WTC11 (cell line): ENCODE measurements around the gene MLPH. TPM values are rescaled to one million over a fixed set of nuclear protein-coding genes. Genes with fewer than 3 reads are reported as not detected.

Experiments
- ATAC-seq: fragments of 200-7000 bp; cut with Tn5 transposase; 2 replicates; pipeline ENCODE4 v1.10.0; 2021; ENCODE audit warnings: mild to moderate bottlenecking, moderate library complexity
- CTCF ChIA-PET: fragments of 300-600 bp; sonication (Branson Sonifier 250); formaldehyde crosslinking; loops from one replicate; lab custom pipeline; 2021; ENCODE audit warnings: antibody characterized with exemption; lab: Charles Lee
- POLR2A ChIA-PET: fragments of 350-600 bp; sonication (Branson Sonifier 250); formaldehyde crosslinking; loops from one replicate; lab custom pipeline; 2021; ENCODE audit warnings: antibody characterized with exemption; lab: Charles Lee
- DNase-seq: peaks from one replicate; pipeline ENCODE4 v3.0.0; 2021; ENCODE audit warnings: low spot score
- H3K27ac Mint-ChIP-seq: 2 replicates; pipeline ENCODE4 v1.8.0; 2021; ENCODE audit warnings: mixed read lengths
- H3K27me3 Mint-ChIP-seq: 2 replicates; pipeline ENCODE4 v1.8.0; 2021; ENCODE audit warnings: low read depth, mild to moderate bottlenecking, moderate library complexity, mixed read lengths
- H3K36me3 Mint-ChIP-seq: 2 replicates; pipeline ENCODE4 v1.8.0; 2021; ENCODE audit warnings: mixed read lengths
- H3K4me1 Mint-ChIP-seq: 2 replicates; pipeline ENCODE4 v1.8.0; 2022; ENCODE audit warnings: mixed read lengths
- H3K4me3 Mint-ChIP-seq: 2 replicates; pipeline ENCODE4 v1.8.0; 2021; ENCODE audit warnings: mild to moderate bottlenecking, moderate library complexity, mixed read lengths
- H3K9me3 Mint-ChIP-seq: 2 replicates; pipeline ENCODE4 v1.8.0; 2021; ENCODE audit warnings: mixed read lengths
- ATF1 ChIP-seq: sonication (generic); formaldehyde crosslinking; IDR thresholded peaks from 2 replicates; pipeline ENCODE4 v1.8.1; 2023; ENCODE audit warnings: mild to moderate bottlenecking, moderate library complexity, missing genetic modification reagents
- CREB1 ChIP-seq: sonication (generic); formaldehyde crosslinking; IDR thresholded peaks from 2 replicates; pipeline ENCODE4 v1.8.0; 2023; ENCODE audit warnings: mild to moderate bottlenecking, missing genetic modification reagents
- CTCF ChIP-seq: fragments of 200-600 bp; IDR thresholded peaks from 2 replicates; pipeline ENCODE4 v1.8.0; 2022; ENCODE audit warnings: antibody characterized with exemption
- ESRRA ChIP-seq: sonication (generic); formaldehyde crosslinking; IDR thresholded peaks from 2 replicates; pipeline ENCODE4 v1.8.1; 2022; ENCODE audit warnings: mild to moderate bottlenecking, missing genetic modification reagents, borderline replicate concordance
- FOXJ3 ChIP-seq: sonication (generic); formaldehyde crosslinking; IDR thresholded peaks from 2 replicates; pipeline ENCODE4 v1.9.0; 2021; ENCODE audit warnings: missing genetic modification reagents, mild to moderate bottlenecking, borderline replicate concordance
- GABPB1 ChIP-seq: sonication (generic); formaldehyde crosslinking; IDR thresholded peaks from 2 replicates; pipeline ENCODE4 v1.8.1; 2023; ENCODE audit warnings: mild to moderate bottlenecking, missing genetic modification reagents
- GTF2I ChIP-seq: fragments of 250-450 bp; sonication (Bioruptor Pico); conservative IDR thresholded peaks from 2 replicates; pipeline ENCODE4 v1.4.0; 2021; ENCODE audit warnings: mild to moderate bottlenecking
- MYBL2 ChIP-seq: sonication (generic); formaldehyde crosslinking; IDR thresholded peaks from 2 replicates; pipeline ENCODE4 v1.8.1; 2023; ENCODE audit warnings: mild to moderate bottlenecking, moderate library complexity, missing genetic modification reagents
- NFATC4 ChIP-seq: fragments of 250-450 bp; sonication (Bioruptor Pico); IDR thresholded peaks from 2 replicates; pipeline ENCODE4 v1.9.0; 2021; ENCODE audit warnings: mild to moderate bottlenecking
- NR2C2 ChIP-seq: sonication (generic); formaldehyde crosslinking; IDR thresholded peaks from 2 replicates; pipeline ENCODE4 v1.8.0; 2022; ENCODE audit warnings: mild to moderate bottlenecking, missing genetic modification reagents
- OVOL2 ChIP-seq: fragments of 250-450 bp; sonication (Bioruptor Pico); IDR thresholded peaks from 2 replicates; pipeline ENCODE4 v1.9.0; 2021; ENCODE audit warnings: mild to moderate bottlenecking, borderline replicate concordance
- SOX15 ChIP-seq: fragments of 250-450 bp; sonication (Bioruptor Pico); IDR thresholded peaks from 2 replicates; pipeline ENCODE4 v1.9.0; 2021; ENCODE audit warnings: mild to moderate bottlenecking
- TEAD1 ChIP-seq: sonication (generic); formaldehyde crosslinking; IDR thresholded peaks from 2 replicates; pipeline ENCODE4 v1.8.0; 2022; ENCODE audit warnings: mild to moderate bottlenecking, missing genetic modification reagents
- ZBTB43 ChIP-seq: sonication (generic); formaldehyde crosslinking; IDR thresholded peaks from 2 replicates; pipeline ENCODE4 v1.8.1; 2023; ENCODE audit warnings: mild to moderate bottlenecking, missing genetic modification reagents
- ZNF317 ChIP-seq: sonication (generic); formaldehyde crosslinking; IDR thresholded peaks from 2 replicates; pipeline ENCODE4 v1.8.1; 2023; ENCODE audit warnings: low read depth, mild to moderate bottlenecking, moderate library complexity, missing genetic modification reagents, borderline replicate concordance
- ZNF416 ChIP-seq: fragments of 250-450 bp; sonication (Bioruptor Pico); IDR thresholded peaks from 2 replicates; pipeline ENCODE4 v1.9.0; 2021; ENCODE audit warnings: mild to moderate bottlenecking, inconsistent platforms
- total RNA-seq: library from RNA; stranded (reverse); gene quantifications from 3 replicates; pipeline ENCODE4 v1.2.3, GENCODE V29; 2021
- TF ChIP-seq, protein P1 (sequence below): sonication (generic); formaldehyde crosslinking; IDR thresholded peaks from 2 replicates; pipeline ENCODE4 v1.8.1; 2023; ENCODE audit warnings: mild to moderate bottlenecking, missing genetic modification reagents, borderline replicate concordance
- TF ChIP-seq, protein P2 (sequence below): fragments of 250-450 bp; sonication (Bioruptor Pico); IDR thresholded peaks from 2 replicates; pipeline ENCODE4 v2.1.2; 2022; ENCODE audit warnings: mild to moderate bottlenecking, moderate library complexity
- TF ChIP-seq, protein P3 (sequence below): sonication (generic); formaldehyde crosslinking; IDR thresholded peaks from 2 replicates; pipeline ENCODE4 v1.8.1; 2022; ENCODE audit warnings: mild to moderate bottlenecking, missing genetic modification reagents, moderate library complexity, borderline replicate concordance
- TF ChIP-seq, protein P4 (sequence below): sonication (generic); formaldehyde crosslinking; IDR thresholded peaks from 2 replicates; pipeline ENCODE4 v1.8.0; 2023; ENCODE audit warnings: missing genetic modification reagents, mild to moderate bottlenecking, borderline replicate concordance

Gene MLPH
- total RNA-seq, 1 experiment from 2014 or later = 10.3 TPM

DNA sequence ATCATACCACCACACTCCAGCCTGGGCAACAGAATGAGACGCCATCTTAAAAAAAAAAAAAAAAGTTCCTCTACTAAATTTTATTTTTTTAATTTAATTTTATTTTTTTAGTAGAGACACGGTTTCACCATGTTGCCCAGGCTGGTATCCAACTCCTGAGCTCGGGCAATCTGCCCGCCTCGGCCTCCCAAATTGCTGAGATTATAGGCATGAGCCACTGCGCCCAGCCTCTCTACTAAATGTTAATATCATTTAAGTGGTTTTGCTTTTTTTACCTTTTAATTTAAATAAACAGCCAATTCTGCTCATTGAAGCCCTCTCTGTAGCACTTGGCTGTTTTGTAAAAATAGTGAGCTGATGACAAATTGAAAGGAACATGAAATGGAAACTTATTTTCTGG, 94.3 kb downstream of the MLPH start:
- no peak overlapping the region for H3K27ac Mint-ChIP-seq
- POLR2A ChIA-PET = interaction anchor here (1.5 kb wide), 1 partner anchor 9 kb away, joined by 4 read pairs; the partner anchor contains the start of gene RAB17
- H3K4me1 Mint-ChIP-seq = peaks cover 36% of the 10 kb centered on the region
- H3K4me3 Mint-ChIP-seq = no peak overlapping the region
- CTCF ChIA-PET = interaction anchor here (1.2 to 6.9 kb wide), 5 partner anchors 9 to 105 kb away, joined by 3 to 69 read pairs (median 6); no protein-coding TSS in a partner anchor
- H3K36me3 Mint-ChIP-seq = peaks cover 40% of the 10 kb centered on the region
- no peak for ATAC-seq
- TF ChIP-seq, protein P1, sequence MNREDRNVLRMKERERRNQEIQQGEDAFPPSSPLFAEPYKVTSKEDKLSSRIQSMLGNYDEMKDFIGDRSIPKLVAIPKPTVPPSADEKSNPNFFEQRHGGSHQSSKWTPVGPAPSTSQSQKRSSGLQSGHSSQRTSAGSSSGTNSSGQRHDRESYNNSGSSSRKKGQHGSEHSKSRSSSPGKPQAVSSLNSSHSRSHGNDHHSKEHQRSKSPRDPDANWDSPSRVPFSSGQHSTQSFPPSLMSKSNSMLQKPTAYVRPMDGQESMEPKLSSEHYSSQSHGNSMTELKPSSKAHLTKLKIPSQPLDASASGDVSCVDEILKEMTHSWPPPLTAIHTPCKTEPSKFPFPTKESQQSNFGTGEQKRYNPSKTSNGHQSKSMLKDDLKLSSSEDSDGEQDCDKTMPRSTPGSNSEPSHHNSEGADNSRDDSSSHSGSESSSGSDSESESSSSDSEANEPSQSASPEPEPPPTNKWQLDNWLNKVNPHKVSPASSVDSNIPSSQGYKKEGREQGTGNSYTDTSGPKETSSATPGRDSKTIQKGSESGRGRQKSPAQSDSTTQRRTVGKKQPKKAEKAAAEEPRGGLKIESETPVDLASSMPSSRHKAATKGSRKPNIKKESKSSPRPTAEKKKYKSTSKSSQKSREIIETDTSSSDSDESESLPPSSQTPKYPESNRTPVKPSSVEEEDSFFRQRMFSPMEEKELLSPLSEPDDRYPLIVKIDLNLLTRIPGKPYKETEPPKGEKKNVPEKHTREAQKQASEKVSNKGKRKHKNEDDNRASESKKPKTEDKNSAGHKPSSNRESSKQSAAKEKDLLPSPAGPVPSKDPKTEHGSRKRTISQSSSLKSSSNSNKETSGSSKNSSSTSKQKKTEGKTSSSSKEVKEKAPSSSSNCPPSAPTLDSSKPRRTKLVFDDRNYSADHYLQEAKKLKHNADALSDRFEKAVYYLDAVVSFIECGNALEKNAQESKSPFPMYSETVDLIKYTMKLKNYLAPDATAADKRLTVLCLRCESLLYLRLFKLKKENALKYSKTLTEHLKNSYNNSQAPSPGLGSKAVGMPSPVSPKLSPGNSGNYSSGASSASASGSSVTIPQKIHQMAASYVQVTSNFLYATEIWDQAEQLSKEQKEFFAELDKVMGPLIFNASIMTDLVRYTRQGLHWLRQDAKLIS (CRISPR knock-in tag) = no peak
- TF ChIP-seq, protein P2, sequence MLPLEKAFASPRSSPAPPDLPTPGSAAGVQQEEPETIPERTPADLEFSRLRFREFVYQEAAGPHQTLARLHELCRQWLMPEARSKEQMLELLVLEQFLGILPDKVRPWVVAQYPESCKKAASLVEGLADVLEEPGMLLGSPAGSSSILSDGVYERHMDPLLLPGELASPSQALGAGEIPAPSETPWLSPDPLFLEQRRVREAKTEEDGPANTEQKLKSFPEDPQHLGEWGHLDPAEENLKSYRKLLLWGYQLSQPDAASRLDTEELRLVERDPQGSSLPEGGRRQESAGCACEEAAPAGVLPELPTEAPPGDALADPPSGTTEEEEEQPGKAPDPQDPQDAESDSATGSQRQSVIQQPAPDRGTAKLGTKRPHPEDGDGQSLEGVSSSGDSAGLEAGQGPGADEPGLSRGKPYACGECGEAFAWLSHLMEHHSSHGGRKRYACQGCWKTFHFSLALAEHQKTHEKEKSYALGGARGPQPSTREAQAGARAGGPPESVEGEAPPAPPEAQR = no peak
- no peak for TF ChIP-seq ATF1 (CRISPR knock-in tag)
- no peak for TF ChIP-seq FOXJ3 (CRISPR knock-in tag)
- TF ChIP-seq ZNF317 (CRISPR knock-in tag) = no peak
- no peak for TF ChIP-seq NR2C2 (CRISPR knock-in tag)
- no peak for TF ChIP-seq GABPB1
- TF ChIP-seq ZBTB43 = no peak
- TF ChIP-seq, protein P3, sequence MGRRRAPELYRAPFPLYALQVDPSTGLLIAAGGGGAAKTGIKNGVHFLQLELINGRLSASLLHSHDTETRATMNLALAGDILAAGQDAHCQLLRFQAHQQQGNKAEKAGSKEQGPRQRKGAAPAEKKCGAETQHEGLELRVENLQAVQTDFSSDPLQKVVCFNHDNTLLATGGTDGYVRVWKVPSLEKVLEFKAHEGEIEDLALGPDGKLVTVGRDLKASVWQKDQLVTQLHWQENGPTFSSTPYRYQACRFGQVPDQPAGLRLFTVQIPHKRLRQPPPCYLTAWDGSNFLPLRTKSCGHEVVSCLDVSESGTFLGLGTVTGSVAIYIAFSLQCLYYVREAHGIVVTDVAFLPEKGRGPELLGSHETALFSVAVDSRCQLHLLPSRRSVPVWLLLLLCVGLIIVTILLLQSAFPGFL (CRISPR knock-in tag) = no peak
- TF ChIP-seq ZNF416 (CRISPR knock-in tag) = no peak
- no peak for TF ChIP-seq GTF2I (CRISPR knock-in tag)
- no peak for TF ChIP-seq OVOL2 (CRISPR knock-in tag)
- no peak for TF ChIP-seq CREB1 (CRISPR knock-in tag)
- TF ChIP-seq TEAD1 (CRISPR knock-in tag) = no peak
- no peak for TF ChIP-seq SOX15 (CRISPR knock-in tag)
- no peaks in the 10 kb centered on the region for H3K27me3 Mint-ChIP-seq
- no peaks in the 10 kb centered on the region for H3K9me3 Mint-ChIP-seq
- DNase-seq = no peak

GRCh38 chr2:237581751-237582746, 95.0 kb downstream of the MLPH start:
- Mint-ChIP-seq H3K4me1 (peaks cover 36% of the 10 kb centered on the region), H3K4me3 (no peak overlapping the region), H3K27me3 (no peaks in the 10 kb centered on the region), H3K36me3 (peaks cover 40% of the 10 kb centered on the region), H3K9me3 (no peaks in the 10 kb centered on the region), H3K27ac (no peak overlapping the region)
- ATAC-seq = peak; percentile 19; the same call in 1 of the 2 replicates
- ChIA-PET CTCF (interaction anchor here (1.2 to 6.9 kb wide), 6 partner anchors 9 to 161 kb away, joined by 3 to 69 read pairs (median 6); no protein-coding TSS in a partner anchor), POLR2A (interaction anchor here (1.5 kb wide), 1 partner anchor 8 kb away, joined by 4 read pairs; the partner anchor contains the start of gene RAB17)
- no peak for DNase-seq
- no peak for TF ChIP-seq ESRRA
- TF ChIP-seq CTCF = no peak
- no peak for TF ChIP-seq NFATC4
- TF ChIP-seq MYBL2 (CRISPR knock-in tag) = no peak
- TF ChIP-seq, protein P4, sequence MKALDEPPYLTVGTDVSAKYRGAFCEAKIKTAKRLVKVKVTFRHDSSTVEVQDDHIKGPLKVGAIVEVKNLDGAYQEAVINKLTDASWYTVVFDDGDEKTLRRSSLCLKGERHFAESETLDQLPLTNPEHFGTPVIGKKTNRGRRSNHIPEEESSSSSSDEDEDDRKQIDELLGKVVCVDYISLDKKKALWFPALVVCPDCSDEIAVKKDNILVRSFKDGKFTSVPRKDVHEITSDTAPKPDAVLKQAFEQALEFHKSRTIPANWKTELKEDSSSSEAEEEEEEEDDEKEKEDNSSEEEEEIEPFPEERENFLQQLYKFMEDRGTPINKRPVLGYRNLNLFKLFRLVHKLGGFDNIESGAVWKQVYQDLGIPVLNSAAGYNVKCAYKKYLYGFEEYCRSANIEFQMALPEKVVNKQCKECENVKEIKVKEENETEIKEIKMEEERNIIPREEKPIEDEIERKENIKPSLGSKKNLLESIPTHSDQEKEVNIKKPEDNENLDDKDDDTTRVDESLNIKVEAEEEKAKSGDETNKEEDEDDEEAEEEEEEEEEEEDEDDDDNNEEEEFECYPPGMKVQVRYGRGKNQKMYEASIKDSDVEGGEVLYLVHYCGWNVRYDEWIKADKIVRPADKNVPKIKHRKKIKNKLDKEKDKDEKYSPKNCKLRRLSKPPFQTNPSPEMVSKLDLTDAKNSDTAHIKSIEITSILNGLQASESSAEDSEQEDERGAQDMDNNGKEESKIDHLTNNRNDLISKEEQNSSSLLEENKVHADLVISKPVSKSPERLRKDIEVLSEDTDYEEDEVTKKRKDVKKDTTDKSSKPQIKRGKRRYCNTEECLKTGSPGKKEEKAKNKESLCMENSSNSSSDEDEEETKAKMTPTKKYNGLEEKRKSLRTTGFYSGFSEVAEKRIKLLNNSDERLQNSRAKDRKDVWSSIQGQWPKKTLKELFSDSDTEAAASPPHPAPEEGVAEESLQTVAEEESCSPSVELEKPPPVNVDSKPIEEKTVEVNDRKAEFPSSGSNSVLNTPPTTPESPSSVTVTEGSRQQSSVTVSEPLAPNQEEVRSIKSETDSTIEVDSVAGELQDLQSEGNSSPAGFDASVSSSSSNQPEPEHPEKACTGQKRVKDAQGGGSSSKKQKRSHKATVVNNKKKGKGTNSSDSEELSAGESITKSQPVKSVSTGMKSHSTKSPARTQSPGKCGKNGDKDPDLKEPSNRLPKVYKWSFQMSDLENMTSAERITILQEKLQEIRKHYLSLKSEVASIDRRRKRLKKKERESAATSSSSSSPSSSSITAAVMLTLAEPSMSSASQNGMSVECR (CRISPR knock-in tag) = no peak
